22Rv1 (cell line): ENCODE results near the gene SLMAP.

ENCODE experiments used
- CTCF ChIP-seq: fragments of 450-650 bp; IDR thresholded peaks from 2 replicates; pipeline ENCODE4 v1.5.1; 2017; ENCODE audit warnings: mild to moderate bottlenecking
- ZFX ChIP-seq: fragments of 450-650 bp; IDR thresholded peaks from 2 replicates; pipeline ENCODE4 v1.6.1; 2017; ENCODE audit warnings: antibody characterized with exemption, borderline replicate concordance

DNA sequence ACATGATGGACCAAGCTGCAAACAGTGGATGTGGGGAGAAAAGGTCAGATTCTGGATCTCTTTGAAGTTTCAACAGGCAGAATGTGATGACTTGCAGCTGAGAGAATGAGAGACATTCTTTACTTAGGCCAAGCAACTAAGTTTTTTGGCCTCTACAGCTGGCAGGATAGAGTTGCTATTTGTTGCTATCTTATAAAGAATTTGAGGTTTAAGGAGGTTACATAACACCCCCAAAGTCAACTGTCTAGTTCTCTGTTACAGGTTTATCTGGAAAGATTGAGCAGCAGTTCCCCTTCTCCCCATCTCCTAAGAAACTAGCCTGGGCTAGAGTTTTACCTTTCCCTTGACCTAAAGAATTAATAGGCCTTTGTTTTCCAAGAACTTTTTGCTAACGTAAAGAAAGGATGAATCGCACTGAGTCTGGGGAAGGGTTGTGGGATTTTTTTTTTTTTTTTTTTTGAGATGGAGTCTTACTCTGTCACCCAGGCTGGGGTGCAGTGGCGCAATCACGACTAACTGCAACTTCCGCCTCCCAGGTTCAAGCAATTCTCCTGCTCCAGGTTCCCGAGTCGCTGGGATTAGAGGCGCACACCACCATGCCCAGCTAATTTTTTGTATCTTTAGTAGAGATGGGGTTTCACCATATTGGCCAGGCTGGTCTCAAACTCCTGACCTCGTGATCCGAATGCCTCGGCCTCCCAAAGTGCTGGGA, 26.6 kb upstream of the SLMAP start:
- TF ChIP-seq CTCF (no peak), ZFX (no peak)
